HG02852 (cell line): ENCODE data around the gene ABCC9.

Experiments used
- ATAC-seq: cut with Tn5 transposase; IDR thresholded peaks from one replicate; pipeline ENCODE4 v1.9.1; 2021; ENCODE audit warnings: mild to moderate bottlenecking, moderate library complexity; ENCODE audit not compliant: unreplicated experiment

ABCC9 gene

GRCh38 chr12:21882635-21883034 lies 58.6 kb downstream of the ABCC9 start:
- no peak for ATAC-seq

DNA sequence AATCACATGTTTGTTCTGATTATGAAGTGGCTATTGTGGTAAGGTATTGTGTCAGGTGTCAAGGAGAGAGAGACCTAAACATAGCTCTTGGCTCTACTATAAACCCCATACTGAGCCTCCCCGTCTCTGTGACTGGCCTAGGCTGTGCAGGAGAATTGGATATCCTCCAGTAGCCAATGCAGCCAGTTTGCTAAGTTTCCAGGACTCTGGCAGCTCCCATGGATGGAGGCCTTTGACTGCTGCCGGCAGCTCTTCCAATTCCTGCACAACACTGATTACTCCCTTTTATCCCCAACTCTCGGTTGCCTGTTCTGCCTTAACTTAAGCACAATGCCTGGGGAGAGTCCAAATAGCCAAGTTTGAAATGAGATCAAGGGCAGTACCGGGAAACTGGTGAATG lies 59.3 kb downstream of the ABCC9 start:
- ATAC-seq, result no peak

DNA sequence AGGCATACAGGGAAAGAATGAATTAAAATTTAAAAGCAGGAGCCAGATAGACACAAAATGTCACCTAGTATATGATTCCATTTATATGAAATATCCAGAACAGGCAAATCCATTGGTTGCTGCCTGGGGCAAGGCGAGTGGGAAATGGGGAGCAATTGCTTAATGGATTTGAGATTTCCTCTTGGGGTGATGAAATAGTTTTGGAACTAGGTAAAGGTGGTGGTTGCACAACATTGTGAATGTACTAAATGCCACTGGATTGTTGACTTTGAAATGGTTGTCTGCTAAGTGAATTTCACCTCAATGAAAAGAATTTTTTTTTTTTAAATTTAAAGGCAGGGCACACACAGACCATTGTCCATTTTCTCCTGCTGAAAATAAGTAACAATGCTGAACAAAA lies 61.9 kb downstream of the ABCC9 start:
- no peak for ATAC-seq

- no peak for ATAC-seq
These were observed 63.8 kb downstream of the ABCC9 start for GRCh38 chr12:21877293-21877982.

- no peak for ATAC-seq
These were observed 75.4 kb downstream of the ABCC9 start for GRCh38 chr12:21865846-21866245.

- ATAC-seq, result no peak
These were observed 80.7 kb downstream of the ABCC9 start for GRCh38 chr12:21860534-21860933.

DNA sequence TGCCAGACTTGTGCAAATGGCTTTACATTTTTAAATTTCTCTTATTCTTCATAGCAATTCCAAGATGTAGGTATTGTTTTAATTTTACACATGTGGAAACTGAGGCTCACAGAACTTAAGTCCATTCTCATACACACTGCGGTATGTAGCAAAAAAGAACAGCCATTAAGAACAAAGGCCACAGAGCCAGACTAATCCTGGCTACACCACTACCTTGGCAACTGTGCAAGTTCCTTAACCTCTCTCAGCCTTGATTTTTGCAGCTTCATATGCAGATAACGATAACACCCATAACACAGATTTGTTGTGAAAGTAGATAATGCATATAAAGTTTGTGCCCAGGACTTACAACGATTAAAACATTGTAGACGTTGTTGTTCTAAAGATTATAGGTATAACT lies 81.1 kb downstream of the ABCC9 start:
- ATAC-seq, result no peak

- ATAC-seq, result no peak
These were observed 89.0 kb downstream of the ABCC9 start for GRCh38 chr12:21852251-21852650.

- no peak for ATAC-seq
These were observed 90.1 kb downstream of the ABCC9 start for GRCh38 chr12:21851151-21851550.

DNA sequence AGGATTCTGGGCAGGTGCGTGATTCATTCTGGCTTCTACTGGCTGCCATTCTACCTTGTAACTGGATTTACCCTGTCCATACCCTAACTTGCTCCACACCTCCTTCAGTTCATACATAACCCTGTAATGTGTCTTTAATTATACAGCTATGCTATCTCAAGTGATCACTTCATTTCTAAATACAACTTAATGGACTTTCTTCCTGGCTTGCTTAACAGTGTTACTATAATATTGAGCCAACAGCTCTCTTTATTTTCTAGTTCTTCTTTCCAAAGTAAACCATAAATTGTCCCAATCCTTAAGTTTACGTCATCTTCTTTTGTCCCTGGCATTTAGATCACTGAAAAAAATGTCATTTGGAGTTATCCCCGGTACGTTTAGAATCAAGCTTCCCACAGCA lies 90.8 kb downstream of the ABCC9 start:
- ATAC-seq, result no peak

DNA sequence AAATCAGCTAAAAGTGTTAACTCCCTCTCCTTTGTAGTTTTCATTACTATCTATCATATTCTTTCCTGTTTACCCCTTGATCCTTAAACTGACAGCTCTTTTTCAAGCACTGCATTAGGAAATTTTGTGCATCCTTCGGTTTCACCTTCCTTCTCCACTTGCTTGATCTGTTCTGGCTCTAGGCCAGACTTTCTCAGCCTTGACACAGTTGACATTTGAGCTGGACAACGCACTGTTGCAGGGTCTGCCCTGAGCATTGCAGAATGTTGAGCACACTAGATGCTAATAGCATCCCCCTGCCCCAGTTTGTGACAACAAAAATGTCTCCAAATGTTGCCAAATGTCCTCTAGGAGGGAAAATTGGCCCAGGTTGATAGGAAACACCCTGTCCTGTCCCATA lies 91.3 kb downstream of the ABCC9 start:
- no peak for ATAC-seq

DNA sequence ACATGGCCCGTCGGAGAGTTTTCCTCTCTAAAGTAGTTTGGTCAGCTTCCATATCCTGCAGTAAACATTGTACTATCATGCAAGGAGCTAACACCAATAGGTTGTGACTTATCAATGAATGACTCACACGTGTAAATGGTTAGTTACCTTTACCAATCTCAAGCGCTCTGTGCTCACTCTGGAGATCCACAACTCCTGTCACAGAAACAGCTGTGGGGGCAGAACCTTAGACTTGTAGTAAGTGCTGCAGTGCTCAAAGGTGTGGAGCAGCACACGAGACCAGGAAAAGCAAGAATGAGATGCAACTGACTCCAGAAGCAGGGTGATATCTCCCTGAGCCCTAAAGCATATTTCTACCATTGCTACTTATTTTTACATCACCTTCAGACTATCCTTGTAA lies 93.0 kb downstream of the ABCC9 start:
- no peak for ATAC-seq

GRCh38 chr12:21843795-21844194 lies 97.4 kb downstream of the ABCC9 start:
- no peak for ATAC-seq

- no peak for ATAC-seq
These were observed 101.5 kb downstream of the ABCC9 start for GRCh38 chr12:21839776-21840175.

DNA sequence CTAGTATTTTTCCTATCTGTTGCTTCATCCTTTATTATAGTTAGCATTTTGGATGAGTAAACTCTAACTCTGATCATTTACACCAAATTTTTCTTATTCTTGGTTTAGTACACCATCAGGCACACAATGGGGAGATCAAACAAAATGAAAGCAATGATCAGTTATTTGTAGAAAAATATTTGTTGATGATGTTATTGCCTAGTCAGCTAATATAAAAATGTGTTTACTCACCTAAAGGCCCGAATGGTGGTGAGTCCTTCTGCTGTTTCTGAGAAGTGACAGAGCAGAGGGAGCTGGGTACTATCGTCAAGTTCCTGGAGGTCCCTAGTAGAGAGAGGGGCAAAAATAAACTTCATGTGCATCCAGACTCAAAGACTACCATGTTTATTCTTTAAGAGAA lies 103.4 kb downstream of the ABCC9 start:
- ATAC-seq, result no peak

DNA sequence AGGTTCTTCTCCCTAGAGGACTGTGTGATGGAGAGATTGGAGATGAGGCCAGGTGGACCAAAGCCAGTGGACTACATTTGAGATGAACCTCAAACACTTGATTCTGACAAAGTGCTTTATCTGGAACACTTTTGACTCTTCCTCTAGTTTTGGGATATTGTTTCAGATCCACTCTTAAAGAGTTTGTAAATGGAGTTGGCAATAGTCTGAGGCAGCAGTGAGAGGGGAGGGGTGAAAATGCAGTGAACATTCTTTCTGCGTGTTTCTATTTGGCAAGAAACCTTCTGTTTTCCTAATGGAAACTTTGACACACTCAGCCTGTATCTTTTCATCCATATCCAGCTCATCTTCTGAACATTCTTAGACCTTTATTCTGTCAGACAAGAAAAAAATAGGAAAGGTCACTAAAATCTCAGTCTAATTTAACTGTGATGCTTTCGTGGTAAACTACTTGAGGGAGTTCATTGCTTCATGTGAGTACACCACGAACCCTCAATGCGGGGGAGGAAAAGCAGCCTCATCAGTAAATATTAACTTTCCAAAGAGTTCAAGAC lies 109.4 kb downstream of the ABCC9 start:
- ATAC-seq, result no peak

DNA sequence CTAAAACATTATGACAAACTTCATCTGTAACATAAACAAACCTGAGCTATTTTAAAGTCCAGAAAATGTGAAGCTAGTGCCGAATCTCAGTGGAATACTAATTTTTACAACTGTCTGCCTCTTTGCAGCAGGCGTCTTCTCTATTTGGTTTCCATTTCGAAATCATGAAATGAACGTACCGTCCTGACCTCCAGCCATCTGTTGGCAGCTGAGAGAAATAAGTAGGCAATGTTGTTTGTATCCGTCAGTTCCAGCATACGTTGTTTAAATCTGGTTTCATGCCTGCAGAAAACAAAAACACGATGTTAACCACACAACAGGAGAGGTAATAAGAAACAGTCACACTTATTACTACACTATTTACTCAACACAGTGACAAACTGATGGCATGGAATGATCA lies 112.4 kb downstream of the ABCC9 start:
- no peak for ATAC-seq

DNA sequence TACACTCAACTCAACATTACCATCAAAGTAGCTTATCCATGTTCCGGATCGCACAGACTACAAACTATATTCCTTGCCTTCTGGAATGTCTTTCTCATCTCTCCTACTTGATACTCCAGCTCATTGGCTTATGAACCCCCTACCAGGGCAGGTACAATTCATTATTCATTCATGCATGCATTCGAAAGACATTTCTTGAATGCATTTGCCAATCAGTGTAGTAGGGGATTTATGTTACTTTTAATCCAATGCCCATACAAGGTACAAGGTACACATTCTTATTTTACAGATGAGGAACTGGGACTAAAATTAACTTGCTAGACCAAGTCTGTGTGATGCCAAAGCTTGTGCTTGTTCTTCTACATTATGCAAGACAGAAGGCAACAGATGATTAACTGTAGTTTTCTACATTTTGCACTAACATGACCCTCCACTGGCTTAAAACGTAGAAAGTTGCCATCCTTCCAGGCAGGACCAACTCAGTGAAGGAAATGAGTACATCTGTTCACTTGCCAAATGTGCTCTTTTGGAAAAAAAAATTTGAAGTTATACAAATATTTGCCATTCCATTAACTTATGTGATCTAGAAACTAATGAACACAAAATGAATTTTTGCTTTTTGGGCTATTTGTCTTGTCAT lies 113.0 kb downstream of the ABCC9 start:
- no peak for ATAC-seq

GRCh38 chr12:21827083-21827482 lies 114.1 kb downstream of the ABCC9 start:
- ATAC-seq, result no peak

GRCh38 chr12:21826618-21826910 lies 114.7 kb downstream of the ABCC9 start:
- ATAC-seq, result no peak

- ATAC-seq, result no peak
These were observed 115.2 kb downstream of the ABCC9 start for GRCh38 chr12:21825886-21826617.

- no peak for ATAC-seq
These were observed 117.6 kb downstream of the ABCC9 start for GRCh38 chr12:21823581-21823980.
